Pancreas (tissue), 10 donors: Measurements from ENCODE around the gene ZNRF4. TPM values are rescaled to one million over a fixed set of nuclear protein-coding genes. Genes with fewer than 3 reads are reported as not detected.
"Not testable (repeated sequence)": the region's sequence is repeated elsewhere in the genome, so short reads cannot be mapped to it uniquely, and the experiment has no call there.

Experiments used
- ATAC-seq, 4 donors: fragments of 200-7000 bp; cut with Tn5 transposase; one replicate each; pipeline versions ENCODE4 v1.8.0 to v1.9.1; 2020; ENCODE audit warnings: mild to moderate bottlenecking in 4 of 4, moderate library complexity in 4 of 4
- DNase-seq, 6 donors: peaks; one replicate each; pipeline ENCODE4 v3.0.0-alpha.2; 2020
- FAIRE-seq: peaks from 2 replicates; lab custom pipeline; 2012; peaks lifted over from hg19 to GRCh38; lab: Jason Lieb, UNC
- H3K27ac ChIP-seq, 4 donors: fragments of 200-600 bp; sonication (generic); 1 replicate in 3 of 4; 2 replicates in 1 of 4; pipeline versions ENCODE4 v1.5.0 to v1.8.0; 2020
- H3K27me3 ChIP-seq, 4 donors: fragments of 200-600 bp; one replicate each; pipeline ENCODE4 v1.8.0; 2021
- H3K36me3 ChIP-seq, 3 donors: fragments of 200-600 bp; sonication (generic) in 1 of 3; one replicate each; pipeline versions ENCODE4 v1.5.0 to v1.8.0; 2020 to 2021
- H3K4me1 ChIP-seq, 3 donors: fragments of 200-600 bp; one replicate each; pipeline ENCODE4 v1.8.0; 2021
- H3K4me3 ChIP-seq, 4 donors: fragments of 200-600 bp; sonication (generic) in 2 of 4; one replicate each; pipeline versions ENCODE4 v1.5.0 to v1.8.0; 2020 to 2021
- H3K9me3 ChIP-seq, 4 donors: fragments of 200-600 bp; one replicate each; pipeline ENCODE4 v1.8.0; 2021
- WGBS, 2 donors: extraction: QIAGEN DNeasy Blood & Tissue Kit; methylation state at CpG; one replicate each; pipeline ENCODE4 v1.1.7; 2013; 5-methylcytosine and 5-hydroxymethylcytosine counted together
- intact Hi-C, 3 donors: fragments of 100-400 bp; cut with DNase I; formaldehyde crosslinking; loops; one replicate each; pipeline versions ENCODE4 v1.11.1 to v1.14.2; 2022
- polyA plus RNA-seq, 2 donors: library from polyadenylated mRNA; stranded (reverse); fragments of 200-250 nt; gene quantifications; one replicate each; pipeline ENCODE4 v1.2.3, GENCODE V29; 2013
- total RNA-seq, 6 donors: library from RNA; stranded (reverse); fragmentation: NEBNext Ultra II Directional in 4 of 6; extraction: Animal tissue kit (Norgen Biotek cat#: 25700) in 4 of 6; gene quantifications; one replicate each; pipeline versions ENCODE4 v1.2.1 to v1.2.4, GENCODE V29; 2021 to 2023
- TF ChIP-seq, protein P1 (sequence below), 4 donors: fragments of 200-600 bp; sonication (generic) in 3 of 4; IDR thresholded peaks; one replicate each; pipeline versions ENCODE4 v1.5.0 to v1.8.0; 2021; ENCODE audit warnings: antibody characterized with exemption in 4 of 4
- donor health status: healthy with polysubstance abuse.
- donor health status: DM: no; HTN: no; CAD: no; lungs with moderate emphysema.
- donor health status: DM: no; HTN: no; CAD: no.
- donor health status: control.
- donor health status: control.
- donor health status: Bipolar disorder and iron deficiency.
- donor health status: DM: yes; HTN: yes; CAD: no.
- donor health status: DM: no; HTN: no; CAD: no.
- donor health status: DM: no; HTN: no; CAD: no.
- donor health status: DM: yes; HTN: yes; CAD: no.

The ZNRF4 gene
- total and polyA plus RNA-seq, 8 donors, result not detected

- no peaks in the 10 kb centered on the region for H3K36me3 ChIP-seq
- no peak overlapping the region for H3K4me3 ChIP-seq
- ATAC-seq (peak in 1 of 4 donors; percentile 39), DNase-seq (peak in 1 of 6 donors; percentile 42), FAIRE-seq (no peak)
- H3K27ac ChIP-seq, result no peak overlapping the region
- no peaks in the 10 kb centered on the region for H3K27me3 ChIP-seq
- intact Hi-C loops, result no loop called here
- no peaks in the 10 kb centered on the region for H3K9me3 ChIP-seq
- WGBS, 2 donors, result 1 to 2% methylated on average over 24 to 37 of the region's 41 CpGs
- no peaks in the 10 kb centered on the region for H3K4me1 ChIP-seq
- TF ChIP-seq, protein P1, sequence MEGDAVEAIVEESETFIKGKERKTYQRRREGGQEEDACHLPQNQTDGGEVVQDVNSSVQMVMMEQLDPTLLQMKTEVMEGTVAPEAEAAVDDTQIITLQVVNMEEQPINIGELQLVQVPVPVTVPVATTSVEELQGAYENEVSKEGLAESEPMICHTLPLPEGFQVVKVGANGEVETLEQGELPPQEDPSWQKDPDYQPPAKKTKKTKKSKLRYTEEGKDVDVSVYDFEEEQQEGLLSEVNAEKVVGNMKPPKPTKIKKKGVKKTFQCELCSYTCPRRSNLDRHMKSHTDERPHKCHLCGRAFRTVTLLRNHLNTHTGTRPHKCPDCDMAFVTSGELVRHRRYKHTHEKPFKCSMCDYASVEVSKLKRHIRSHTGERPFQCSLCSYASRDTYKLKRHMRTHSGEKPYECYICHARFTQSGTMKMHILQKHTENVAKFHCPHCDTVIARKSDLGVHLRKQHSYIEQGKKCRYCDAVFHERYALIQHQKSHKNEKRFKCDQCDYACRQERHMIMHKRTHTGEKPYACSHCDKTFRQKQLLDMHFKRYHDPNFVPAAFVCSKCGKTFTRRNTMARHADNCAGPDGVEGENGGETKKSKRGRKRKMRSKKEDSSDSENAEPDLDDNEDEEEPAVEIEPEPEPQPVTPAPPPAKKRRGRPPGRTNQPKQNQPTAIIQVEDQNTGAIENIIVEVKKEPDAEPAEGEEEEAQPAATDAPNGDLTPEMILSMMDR (IDR thresholded peaks at IDR 0.05), result no peak
These were observed 18.9 kb upstream of the ZNRF4 start for GRCh38 chr19:5436106-5436947.

DNA sequence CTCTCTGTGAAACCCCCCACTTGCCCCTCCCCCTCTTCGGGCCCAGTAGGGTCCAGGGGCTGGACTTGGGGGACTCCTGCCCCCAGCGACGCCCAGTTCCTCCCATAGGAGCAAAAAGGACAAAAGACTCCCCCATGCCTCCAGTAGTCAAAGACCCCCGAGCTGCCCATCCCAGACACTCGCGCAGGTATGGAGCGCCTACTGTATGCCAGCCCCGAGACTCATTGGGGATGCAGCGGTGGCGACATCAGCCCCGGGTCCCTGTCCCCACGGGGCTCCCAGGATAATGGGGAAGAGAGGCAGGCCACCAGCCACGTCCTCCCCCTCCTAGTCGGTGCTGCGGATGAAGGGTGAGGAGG is 18.3 kb upstream of the ZNRF4 start:
- Histone ChIP-seq H3K27ac (no peak overlapping the region), H3K4me1 (no peaks in the 10 kb centered on the region), H3K27me3 (no peaks in the 10 kb centered on the region), H3K36me3 (no peaks in the 10 kb centered on the region), H3K4me3 (no peak overlapping the region), H3K9me3 (no peaks in the 10 kb centered on the region)
- DNase-seq (no peak), ATAC-seq (no peak), FAIRE-seq (no peak)
- TF ChIP-seq, protein P1 (IDR thresholded peaks at IDR 0.05), result no peak
- WGBS, 2 donors, result 3 to 4% methylated on average over 15 of the region's 15 CpGs
- intact Hi-C loops, result no loop called here

- DNase-seq, H3K4me1 ChIP-seq, H3K36me3 ChIP-seq, FAIRE-seq, intact Hi-C loops, ATAC-seq, H3K27me3 ChIP-seq, H3K27ac ChIP-seq, H3K9me3 ChIP-seq, H3K4me3 ChIP-seq: not testable (repeated sequence)
- 67 to 73% methylated on average over 8 of the region's 8 CpGs for WGBS, 2 donors
These were observed 16.5 kb upstream of the ZNRF4 start for GRCh38 chr19:5438756-5439155.

GRCh38 chr19:5439452-5439851 is 15.8 kb upstream of the ZNRF4 start:
- TF ChIP-seq, protein P1 (IDR thresholded peaks at IDR 0.05), result no peak
- DNase-seq (no peak), FAIRE-seq (no peak), ATAC-seq (no peak)
- Histone ChIP-seq H3K27me3 (no peaks in the 10 kb centered on the region), H3K4me1 (no peaks in the 10 kb centered on the region), H3K9me3 (no peaks in the 10 kb centered on the region), H3K4me3 (no peak overlapping the region), H3K36me3 (no peaks in the 10 kb centered on the region), H3K27ac (no peak overlapping the region)
- intact Hi-C loops, result no loop called here

DNA sequence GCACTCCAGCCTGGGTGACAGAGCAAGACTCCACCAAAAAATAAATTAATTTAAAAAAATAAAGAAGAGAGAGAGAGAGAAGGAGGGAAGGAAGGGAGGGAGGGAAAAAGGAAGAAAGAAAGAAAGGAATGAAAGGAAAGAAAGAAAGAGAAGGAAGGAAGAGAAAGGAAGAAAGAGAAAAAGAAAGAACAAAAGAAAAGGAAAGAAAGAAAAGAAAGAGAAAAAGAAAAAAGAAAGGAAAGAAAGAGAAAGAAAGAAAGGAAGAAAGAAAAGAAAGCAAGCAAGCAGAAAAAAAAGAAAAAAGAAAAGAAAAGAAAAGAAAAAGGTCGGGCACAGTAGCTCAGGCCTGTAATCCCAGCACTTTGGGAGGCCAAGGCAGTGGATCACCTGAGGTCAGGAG is 14.9 kb upstream of the ZNRF4 start:
- DNase-seq (no peak), FAIRE-seq (no peak), ATAC-seq (no peak)
- H3K27me3 ChIP-seq, result no peaks in the 10 kb centered on the region
- H3K9me3 ChIP-seq, result no peaks in the 10 kb centered on the region
- H3K4me3 ChIP-seq, result no peak overlapping the region
- H3K4me1 ChIP-seq, result no peaks in the 10 kb centered on the region
- 46 to 58% methylated on average over 1 of the region's 1 CpG for WGBS, 2 donors
- H3K27ac ChIP-seq, result no peak overlapping the region
- no peaks in the 10 kb centered on the region for H3K36me3 ChIP-seq
- TF ChIP-seq, protein P1 (IDR thresholded peaks at IDR 0.05), result no peak
- intact Hi-C loops, result no loop called here
